ENCODE results near the gene PSORS1C1.

PSORS1C1 gene

DNA sequence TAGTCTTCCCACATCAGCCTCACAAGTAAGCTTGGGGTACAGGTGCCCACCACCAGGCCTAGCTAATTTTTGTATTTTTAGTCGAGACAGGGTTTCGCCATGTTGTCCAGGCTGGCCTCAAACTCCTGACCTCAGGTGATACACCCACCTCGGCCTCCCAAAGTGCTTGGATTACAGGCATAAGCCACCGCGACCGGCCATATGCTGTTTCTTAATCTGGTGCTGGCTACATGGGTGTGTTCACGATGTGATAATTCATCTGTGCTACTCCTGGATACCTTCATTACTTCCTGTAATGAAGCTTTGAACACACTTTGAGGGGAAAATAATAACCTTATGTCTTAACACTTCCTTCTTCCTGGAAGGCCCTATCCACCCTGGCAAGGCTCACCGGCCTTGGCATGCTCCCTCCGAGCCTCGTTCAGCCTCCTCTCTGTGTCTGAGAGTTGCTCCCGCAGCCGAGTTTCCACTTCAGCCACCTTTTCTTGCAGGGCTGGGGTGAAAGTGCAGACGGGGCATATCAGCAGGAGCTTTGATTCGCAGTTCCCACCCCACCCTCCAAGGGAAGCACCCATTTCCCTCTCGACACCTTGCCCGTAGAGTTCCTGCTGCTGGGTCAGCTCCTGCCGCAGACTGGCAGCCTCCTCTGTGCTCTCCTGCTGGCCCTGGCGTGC lies 29.8 kb downstream of the PSORS1C1 start:
- Histone ChIP-seq H3K4me1 (ENCODE audit: control insufficient read depth, insufficient read depth, low read length, poor library complexity, severe bottlenecking) (peaks cover 23% of the 10 kb centered on the region), H3K27ac (ENCODE audit: low read depth, low read length, severe bottlenecking) (no peak overlapping the region), H3K4me3 (ENCODE audit: extremely low read depth, insufficient read depth, low read length, poor library complexity, severe bottlenecking) (no peak overlapping the region), H3K36me3 (ENCODE audit: control insufficient read depth, insufficient read depth, low read length) (peaks cover 21% of the 10 kb centered on the region), H3K9me3 (ENCODE audit: control insufficient read depth, low read length) (no peaks in the 10 kb centered on the region)
- WGBS, 2 experiments (ENCODE audit: insufficient coverage in 2 of 2): 93 to 96% methylated on average over 16 to 18 of the region's 18 CpGs

GRCh38 chr6:31144970-31145340 lies 30.4 kb downstream of the PSORS1C1 start:
- H3K4me1 ChIP-seq (ENCODE audit: control insufficient read depth, insufficient read depth, low read length, poor library complexity, severe bottlenecking): peaks cover 20% of the 10 kb centered on the region
- no peak overlapping the region for H3K4me3 ChIP-seq (ENCODE audit: extremely low read depth, insufficient read depth, low read length, poor library complexity, severe bottlenecking)
- no peak overlapping the region for H3K27ac ChIP-seq (ENCODE audit: low read depth, low read length, severe bottlenecking)
- H3K36me3 ChIP-seq (ENCODE audit: control insufficient read depth, insufficient read depth, low read length): peaks cover 27% of the 10 kb centered on the region
- H3K9me3 ChIP-seq (ENCODE audit: control insufficient read depth, low read length): no peaks in the 10 kb centered on the region
- 91 to 100% methylated on average over 2 to 11 of the region's 11 CpGs for WGBS, 2 experiments (ENCODE audit: insufficient coverage in 2 of 2)

- H3K4me1 ChIP-seq (ENCODE audit: control insufficient read depth, insufficient read depth, low read length, poor library complexity, severe bottlenecking): peaks cover 19% of the 10 kb centered on the region
- H3K27ac ChIP-seq (ENCODE audit: low read depth, low read length, severe bottlenecking): no peak overlapping the region
- H3K36me3 ChIP-seq (ENCODE audit: control insufficient read depth, insufficient read depth, low read length): peaks cover 31% of the 10 kb centered on the region
- H3K9me3 ChIP-seq (ENCODE audit: control insufficient read depth, low read length): no peaks in the 10 kb centered on the region
- WGBS, 2 experiments (ENCODE audit: insufficient coverage in 2 of 2): 97 to 98% methylated on average over 9 to 10 of the region's 10 CpGs
- no peak overlapping the region for H3K4me3 ChIP-seq (ENCODE audit: extremely low read depth, insufficient read depth, low read length, poor library complexity, severe bottlenecking)
These were observed 30.8 kb downstream of the PSORS1C1 start for GRCh38 chr6:31145386-31145785.

DNA sequence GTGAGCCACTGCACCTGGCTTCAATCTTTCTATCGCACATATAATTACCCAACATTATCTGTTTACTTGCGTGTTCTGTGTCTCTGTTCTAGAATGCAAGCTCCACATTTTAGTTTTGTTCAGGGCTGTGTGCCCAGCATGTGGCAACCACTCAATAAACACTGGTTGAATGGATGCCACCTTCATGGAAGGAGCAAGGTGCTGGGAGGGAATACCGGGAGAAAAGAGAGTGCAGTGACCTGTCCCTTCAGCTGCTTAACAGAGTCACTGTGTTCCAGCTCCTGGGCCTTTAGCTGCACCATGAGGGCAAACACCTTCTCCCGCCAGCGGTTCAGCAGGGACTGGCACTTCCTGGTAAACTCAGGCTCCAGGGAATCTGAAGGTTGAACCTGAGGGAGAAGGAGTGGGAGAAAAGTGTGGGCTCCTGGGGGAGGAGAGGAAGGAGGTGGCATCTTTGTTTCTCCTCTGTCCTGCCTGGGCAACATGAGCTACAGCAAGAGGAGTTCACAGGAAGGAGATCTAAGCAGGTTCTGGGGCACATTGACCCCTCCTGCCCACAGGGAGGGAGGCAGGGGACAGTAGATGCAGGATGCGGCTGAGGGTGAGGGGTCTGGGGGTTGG lies 35.3 kb downstream of the PSORS1C1 start:
- H3K4me3 ChIP-seq (ENCODE audit: extremely low read depth, insufficient read depth, low read length, poor library complexity, severe bottlenecking): no peak overlapping the region
- no peak overlapping the region for H3K27ac ChIP-seq (ENCODE audit: low read depth, low read length, severe bottlenecking)
- H3K9me3 ChIP-seq (ENCODE audit: control insufficient read depth, low read length): no peaks in the 10 kb centered on the region
- H3K36me3 ChIP-seq (ENCODE audit: control insufficient read depth, insufficient read depth, low read length): peaks cover 39% of the 10 kb centered on the region
- H3K4me1 ChIP-seq (ENCODE audit: control insufficient read depth, insufficient read depth, low read length, poor library complexity, severe bottlenecking): no peaks in the 10 kb centered on the region
- WGBS, 2 experiments (ENCODE audit: insufficient coverage in 2 of 2): 96 to 100% methylated on average over 5 to 6 of the region's 6 CpGs

- H3K27ac ChIP-seq (ENCODE audit: low read depth, low read length, severe bottlenecking): no peak overlapping the region
- H3K4me3 ChIP-seq (ENCODE audit: extremely low read depth, insufficient read depth, low read length, poor library complexity, severe bottlenecking): no peak overlapping the region
- 83 to 93% methylated on average over 3 to 7 of the region's 7 CpGs for WGBS, 2 experiments (ENCODE audit: insufficient coverage in 2 of 2)
- no peaks in the 10 kb centered on the region for H3K9me3 ChIP-seq (ENCODE audit: control insufficient read depth, low read length)
- H3K36me3 ChIP-seq (ENCODE audit: control insufficient read depth, insufficient read depth, low read length): peaks cover 48% of the 10 kb centered on the region
- peaks cover 5% of the 10 kb centered on the region for H3K4me1 ChIP-seq (ENCODE audit: control insufficient read depth, insufficient read depth, low read length, poor library complexity, severe bottlenecking)
These were observed 38.2 kb downstream of the PSORS1C1 start for GRCh38 chr6:31152781-31153180.

DNA sequence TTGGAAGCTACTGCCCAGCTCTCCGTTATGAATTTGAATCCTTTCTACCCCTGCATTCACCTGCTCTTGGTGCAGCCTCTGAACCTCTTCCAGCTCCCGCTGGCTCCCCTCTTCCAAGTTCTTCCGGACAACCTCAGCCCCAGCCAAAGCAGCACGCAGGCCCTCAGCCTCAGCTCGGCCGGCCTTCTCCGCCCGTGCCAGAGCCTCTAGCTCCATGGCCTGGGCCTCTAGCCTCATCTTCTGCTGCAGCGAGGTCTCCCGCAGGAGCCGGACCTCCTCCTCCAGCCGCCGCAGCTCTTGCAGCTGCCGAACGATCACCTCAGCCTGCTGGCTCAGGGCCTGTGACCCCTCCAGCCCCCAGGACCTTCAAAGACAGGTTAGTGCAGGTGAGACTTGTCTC lies 39.8 kb downstream of the PSORS1C1 start:
- 94 to 95% methylated on average over 15 of the region's 15 CpGs for WGBS, 2 experiments (ENCODE audit: insufficient coverage in 2 of 2)
- no peak overlapping the region for H3K27ac ChIP-seq (ENCODE audit: low read depth, low read length, severe bottlenecking)
- H3K4me1 ChIP-seq (ENCODE audit: control insufficient read depth, insufficient read depth, low read length, poor library complexity, severe bottlenecking): peaks cover 5% of the 10 kb centered on the region
- H3K4me3 ChIP-seq (ENCODE audit: extremely low read depth, insufficient read depth, low read length, poor library complexity, severe bottlenecking): no peak overlapping the region
- no peaks in the 10 kb centered on the region for H3K9me3 ChIP-seq (ENCODE audit: control insufficient read depth, low read length)
- peaks cover 42% of the 10 kb centered on the region for H3K36me3 ChIP-seq (ENCODE audit: control insufficient read depth, insufficient read depth, low read length)

DNA sequence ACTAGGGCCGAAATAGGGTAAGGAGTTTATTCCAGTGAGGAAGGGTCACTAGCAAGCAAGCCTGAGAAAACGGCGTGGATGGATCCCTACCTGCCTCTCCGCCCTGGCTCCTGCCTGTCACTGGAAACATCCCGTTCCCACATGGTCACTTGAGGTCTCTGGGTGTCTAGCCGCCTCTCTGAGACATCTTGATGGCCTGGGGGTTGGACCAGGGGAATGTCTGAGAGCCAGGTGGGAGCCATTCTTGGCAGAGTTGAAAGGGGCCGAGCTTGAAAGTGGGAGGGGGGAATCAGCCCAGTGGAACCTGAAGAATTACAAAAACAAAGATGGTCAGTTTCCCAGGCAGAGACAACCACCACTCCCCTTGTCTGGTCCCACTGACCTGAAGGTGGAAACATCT lies 42.0 kb downstream of the PSORS1C1 start:
- Histone ChIP-seq H3K36me3 (ENCODE audit: control insufficient read depth, insufficient read depth, low read length) (peaks cover 33% of the 10 kb centered on the region), H3K27ac (ENCODE audit: low read depth, low read length, severe bottlenecking) (no peak overlapping the region), H3K4me1 (ENCODE audit: control insufficient read depth, insufficient read depth, low read length, poor library complexity, severe bottlenecking) (peaks cover 5% of the 10 kb centered on the region), H3K4me3 (ENCODE audit: extremely low read depth, insufficient read depth, low read length, poor library complexity, severe bottlenecking) (no peak overlapping the region), H3K9me3 (ENCODE audit: control insufficient read depth, low read length) (no peaks in the 10 kb centered on the region)
- 98 to 100% methylated on average over 3 to 7 of the region's 7 CpGs for WGBS, 2 experiments (ENCODE audit: insufficient coverage in 2 of 2)

DNA sequence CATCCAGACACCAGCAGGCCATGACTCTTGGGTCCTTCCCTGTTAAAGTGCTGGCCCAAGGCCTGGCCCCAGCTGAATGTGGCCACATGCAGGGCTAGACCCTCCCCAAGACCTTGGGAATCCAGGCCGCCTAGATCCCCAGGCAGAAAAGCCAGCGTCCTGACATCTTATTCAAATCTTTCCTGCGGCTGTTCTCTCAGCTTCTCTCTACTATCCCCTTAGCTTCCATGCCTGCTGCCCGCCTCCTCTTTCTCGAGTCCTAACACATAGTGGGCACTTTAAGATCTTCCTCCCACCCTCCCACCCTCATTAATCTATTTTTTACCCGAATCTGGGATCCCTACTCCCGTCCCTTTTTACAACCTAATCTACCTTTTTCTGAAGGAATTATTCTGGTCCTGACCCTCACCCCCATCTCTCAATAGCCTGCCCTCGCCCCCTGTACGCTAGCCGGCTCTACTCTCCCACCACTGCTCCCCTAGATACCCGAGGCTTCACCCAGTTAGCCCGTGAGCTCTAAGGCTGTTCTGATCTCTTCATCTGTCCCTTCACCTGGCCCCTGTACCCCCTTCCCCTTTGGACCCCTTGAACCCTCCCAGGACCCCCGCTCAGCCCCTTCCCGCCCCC lies 43.0 kb downstream of the PSORS1C1 start, which contains the start of gene CCHCR1:
Gene CCHCR1, minus strand, starts transcription at position 290 of the 627 bp plus-strand sequence. Its CDS starts 202 bp downstream, at position 88.
- 8 to 12% methylated on average over 11 to 12 of the region's 14 CpGs for WGBS, 2 experiments (ENCODE audit: insufficient coverage in 2 of 2)
- Histone ChIP-seq H3K9me3 (ENCODE audit: control insufficient read depth, low read length) (no peaks in the 10 kb centered on the region), H3K27ac (ENCODE audit: low read depth, low read length, severe bottlenecking) (no peak within 1 kb of the TSS), H3K36me3 (ENCODE audit: control insufficient read depth, insufficient read depth, low read length) (peaks cover 41% of the 10 kb centered on the region), H3K4me1 (ENCODE audit: control insufficient read depth, insufficient read depth, low read length, poor library complexity, severe bottlenecking) (peaks cover 5% of the 10 kb centered on the region), H3K4me3 (ENCODE audit: extremely low read depth, insufficient read depth, low read length, poor library complexity, severe bottlenecking) (peak within 1 kb of the TSS; percentile 74)

- 1% methylated on average over 41 to 47 of the region's 65 CpGs for WGBS, 2 experiments (ENCODE audit: insufficient coverage in 2 of 2)
- Histone ChIP-seq H3K4me1 (ENCODE audit: control insufficient read depth, insufficient read depth, low read length, poor library complexity, severe bottlenecking) (peaks cover 5% of the 10 kb centered on the region), H3K9me3 (ENCODE audit: control insufficient read depth, low read length) (no peaks in the 10 kb centered on the region), H3K4me3 (ENCODE audit: extremely low read depth, insufficient read depth, low read length, poor library complexity, severe bottlenecking) (peak within 1 kb of the TSS; percentile 74), H3K36me3 (ENCODE audit: control insufficient read depth, insufficient read depth, low read length) (peaks cover 48% of the 10 kb centered on the region), H3K27ac (ENCODE audit: low read depth, low read length, severe bottlenecking) (no peak within 1 kb of the TSS)
These were observed 43.7 kb downstream of the PSORS1C1 start, which contains the start of gene TCF19 for GRCh38 chr6:31158140-31158862. Gene TCF19 (plus strand): TSS chr6:31158589. CDS start chr6:31159470, 881 bp downstream.
